HG02870 (cell line): ENCODE results near the gene MMP27.
A peak's percentile ranks its signal among the peaks of the same experiment; 100 is the strongest.

Source experiments
- ATAC-seq: cut with Tn5 transposase; IDR thresholded peaks from one replicate; pipeline ENCODE4 v1.9.1; 2021; ENCODE audit warnings: mild to moderate bottlenecking, moderate library complexity; ENCODE audit not compliant: unreplicated experiment

MMP27 gene

DNA sequence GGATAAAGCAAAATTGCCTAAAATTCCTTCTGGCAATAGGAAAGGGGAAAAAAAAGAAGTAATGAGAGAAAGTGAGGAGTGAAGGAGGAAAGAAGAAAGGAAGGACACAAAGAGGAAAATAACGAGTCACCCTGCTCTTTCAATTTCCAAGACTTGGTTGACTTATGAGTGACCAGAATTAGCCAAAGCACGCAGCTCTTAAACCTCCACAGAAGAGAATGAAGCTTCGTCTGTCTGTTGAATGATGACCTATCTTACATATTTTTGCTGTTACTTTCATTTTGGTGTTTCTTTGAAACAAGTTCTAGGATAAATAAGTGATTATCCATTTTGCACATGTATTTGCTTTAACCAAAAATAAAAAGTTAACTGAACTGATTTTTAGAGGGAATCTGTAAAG, 728 bp downstream of the MMP27 start:
- ATAC-seq: no peak

DNA sequence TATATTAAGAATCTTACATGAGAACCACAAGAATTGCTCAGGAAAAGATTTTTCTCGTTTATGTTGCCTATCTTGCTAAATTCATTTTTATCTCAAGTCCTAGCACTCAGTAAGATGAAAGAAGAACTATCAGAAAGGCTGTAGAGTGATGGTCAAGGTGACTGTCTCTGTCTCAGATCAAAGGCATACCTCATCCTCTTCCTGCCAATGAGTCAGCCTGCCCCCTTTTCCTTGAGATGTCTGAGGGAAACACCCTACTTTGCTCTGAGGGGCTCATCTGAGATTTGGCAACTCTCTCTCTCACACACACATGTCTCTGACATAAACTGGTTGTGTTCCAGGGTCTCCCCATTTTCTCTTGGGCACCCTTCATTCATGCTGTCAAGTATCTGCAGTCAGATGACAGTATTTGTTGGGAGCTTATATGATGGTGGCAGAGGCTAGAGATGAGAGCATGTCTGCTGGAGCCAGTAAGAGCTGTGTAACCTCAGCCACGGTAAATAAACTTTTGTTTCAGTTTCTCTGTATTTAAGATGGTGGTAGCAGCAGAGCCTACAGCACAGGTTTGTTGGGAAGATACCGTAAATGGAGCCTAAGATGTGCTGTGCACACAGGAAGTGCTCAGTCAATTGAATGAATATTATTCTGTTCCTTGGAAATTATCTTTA, 1.6 kb downstream of the MMP27 start:
- ATAC-seq: no peak

DNA sequence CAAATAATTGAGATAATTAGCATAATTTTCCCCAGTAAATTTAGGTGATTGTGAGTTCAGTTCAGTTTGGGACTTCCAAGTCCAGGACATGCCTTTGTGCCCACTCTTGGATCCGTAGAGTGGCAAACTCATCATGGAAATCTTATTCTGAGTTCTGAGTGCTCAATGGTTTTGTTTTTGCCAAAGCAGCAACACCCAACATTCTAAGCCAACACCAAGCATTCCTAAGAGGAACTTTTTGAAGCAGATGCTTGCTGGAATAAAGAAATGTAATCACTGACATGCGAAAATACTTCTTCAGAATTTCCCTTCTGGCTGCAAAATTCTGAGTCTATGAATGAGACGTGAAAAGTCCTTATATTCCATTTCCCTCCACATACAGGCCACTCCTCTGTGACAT, 10.4 kb downstream of the MMP27 start:
- ATAC-seq: no peak

DNA sequence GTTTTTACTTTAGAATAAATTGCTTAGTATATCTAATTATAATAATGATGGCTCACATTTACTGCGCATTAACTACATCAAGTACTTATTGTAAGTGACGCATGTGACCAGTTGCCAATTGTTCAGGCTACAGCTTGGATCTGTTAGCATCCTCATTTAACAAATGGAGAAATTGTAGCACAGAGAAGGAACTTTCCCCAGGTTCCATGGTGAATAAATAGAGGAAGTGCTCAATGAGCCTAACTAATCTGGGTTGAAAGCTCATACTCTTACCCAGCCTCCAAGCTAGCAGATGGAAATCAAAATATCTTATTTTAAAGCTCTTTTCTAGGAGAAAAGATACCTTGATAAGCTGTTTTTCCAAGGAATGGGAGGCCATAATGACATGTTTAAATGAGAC, 19.8 kb downstream of the MMP27 start:
- ATAC-seq: no peak

DNA sequence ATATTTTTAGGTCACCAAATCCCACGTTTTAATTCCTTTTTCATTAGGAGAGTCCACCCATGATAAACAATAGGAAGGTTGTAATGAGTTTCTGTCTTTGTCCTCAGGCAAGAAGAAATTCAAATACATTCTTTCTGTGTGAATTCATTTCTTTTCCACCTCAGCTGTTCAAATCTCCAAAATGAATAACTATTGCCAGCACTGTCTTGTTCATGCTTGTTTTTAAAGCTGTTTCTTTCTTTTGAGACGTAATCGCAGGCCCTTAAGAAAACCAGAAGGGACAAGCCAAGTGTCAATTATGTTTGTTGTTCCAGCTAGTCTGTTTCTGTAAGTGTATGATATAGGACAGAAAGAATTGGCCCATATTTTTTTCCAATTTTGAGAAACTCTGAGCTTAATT, 20.2 kb downstream of the MMP27 start:
- no peak for ATAC-seq

DNA sequence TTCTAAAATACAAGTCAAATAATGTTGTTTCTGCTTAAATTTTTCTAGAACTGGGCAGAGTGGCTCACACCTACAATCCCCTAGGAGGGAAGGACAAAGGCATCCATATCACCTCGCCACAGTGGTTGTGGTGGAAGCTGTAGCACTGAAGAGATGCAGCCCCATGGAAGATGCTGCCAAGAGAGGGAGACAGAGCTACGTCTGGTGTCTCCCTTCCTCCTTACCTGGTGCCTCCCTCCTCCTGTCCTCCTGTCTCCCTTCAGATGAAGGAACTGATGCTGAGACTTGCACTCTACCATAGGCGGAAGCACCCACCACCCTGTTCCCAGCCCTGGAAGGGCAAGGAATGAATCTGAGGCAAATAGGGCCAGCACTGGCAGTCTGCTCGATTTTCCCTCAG, 22.3 kb downstream of the MMP27 start:
- no peak for ATAC-seq

DNA sequence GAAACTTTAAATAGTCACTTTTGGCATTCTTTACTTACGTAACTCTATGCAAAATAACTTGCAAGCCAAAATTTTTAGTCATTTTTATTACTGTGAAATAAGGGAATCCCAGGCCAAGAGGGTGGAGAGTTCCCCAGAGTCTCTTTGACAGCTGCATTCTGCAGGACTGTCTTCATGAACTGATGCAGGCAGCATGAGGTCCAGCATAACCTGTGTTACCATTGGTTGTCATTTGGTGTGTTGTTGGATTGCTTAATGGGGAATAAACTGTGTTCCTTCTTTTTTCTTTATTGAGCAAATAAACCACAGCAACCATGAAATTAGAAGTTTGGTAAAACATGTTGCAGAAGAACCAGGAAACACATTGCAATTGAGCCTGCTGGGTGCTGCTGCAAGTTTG, 24.6 kb downstream of the MMP27 start:
- ATAC-seq: no peak

DNA sequence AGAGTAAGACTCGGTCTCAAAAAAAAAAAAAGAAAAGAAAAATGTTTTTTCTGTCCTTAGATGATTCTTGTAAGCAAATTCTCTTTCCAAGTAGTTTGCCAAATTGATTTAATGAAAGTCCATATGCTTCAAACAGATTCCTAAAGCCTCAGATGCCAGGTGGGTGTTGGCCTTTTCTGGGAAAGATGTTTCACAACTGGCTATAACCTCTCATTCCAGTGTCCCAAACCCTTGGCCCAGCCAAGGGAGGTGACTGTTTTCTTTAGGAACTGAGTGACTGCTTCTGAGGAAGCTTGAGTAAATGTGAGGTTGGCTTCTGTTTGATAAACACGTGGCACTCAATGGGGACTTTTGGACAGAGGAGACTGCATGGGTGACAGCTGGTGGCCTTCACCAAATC, 27.5 kb downstream of the MMP27 start:
- ATAC-seq: no peak

DNA sequence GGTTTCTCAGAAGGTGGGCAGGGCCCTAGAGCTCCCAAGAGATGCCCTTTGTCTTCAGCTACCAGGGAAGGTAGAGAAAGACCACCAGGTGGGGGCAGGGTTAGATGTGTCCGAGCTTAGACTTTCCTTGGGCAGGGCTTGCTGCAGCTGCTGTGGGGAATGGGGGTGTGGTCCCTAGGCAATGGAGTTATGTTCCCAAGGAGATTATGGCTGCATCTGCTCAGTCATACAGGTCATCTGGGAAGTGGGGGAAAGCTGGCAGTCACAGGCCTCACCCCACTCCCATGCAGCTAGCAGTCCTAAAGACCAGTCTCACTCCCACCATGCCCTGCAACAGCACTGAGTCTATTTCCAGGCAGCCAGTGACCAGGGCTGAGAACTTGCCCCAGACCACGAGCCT, 29.5 kb downstream of the MMP27 start:
- ATAC-seq: no peak

DNA sequence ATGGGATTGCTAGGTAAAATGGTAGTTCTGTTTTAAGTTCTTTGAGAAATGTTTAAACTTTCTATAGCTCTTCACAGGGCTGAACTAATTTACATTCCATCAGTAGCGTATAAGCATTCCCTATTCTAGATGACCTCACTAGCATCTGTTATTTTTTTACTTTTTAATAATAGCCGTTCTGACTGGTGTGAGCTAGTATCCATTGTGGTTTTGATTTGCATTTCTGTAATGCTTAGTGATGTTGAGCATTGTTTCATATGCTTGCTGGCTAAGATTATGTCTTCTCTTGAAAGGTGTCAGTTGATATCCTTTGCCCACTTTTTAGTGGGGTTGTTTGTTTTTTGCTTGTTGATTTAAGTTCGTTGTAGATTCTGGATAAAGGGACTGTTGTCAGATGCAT, 35.9 kb downstream of the MMP27 start:
- no peak for ATAC-seq

DNA sequence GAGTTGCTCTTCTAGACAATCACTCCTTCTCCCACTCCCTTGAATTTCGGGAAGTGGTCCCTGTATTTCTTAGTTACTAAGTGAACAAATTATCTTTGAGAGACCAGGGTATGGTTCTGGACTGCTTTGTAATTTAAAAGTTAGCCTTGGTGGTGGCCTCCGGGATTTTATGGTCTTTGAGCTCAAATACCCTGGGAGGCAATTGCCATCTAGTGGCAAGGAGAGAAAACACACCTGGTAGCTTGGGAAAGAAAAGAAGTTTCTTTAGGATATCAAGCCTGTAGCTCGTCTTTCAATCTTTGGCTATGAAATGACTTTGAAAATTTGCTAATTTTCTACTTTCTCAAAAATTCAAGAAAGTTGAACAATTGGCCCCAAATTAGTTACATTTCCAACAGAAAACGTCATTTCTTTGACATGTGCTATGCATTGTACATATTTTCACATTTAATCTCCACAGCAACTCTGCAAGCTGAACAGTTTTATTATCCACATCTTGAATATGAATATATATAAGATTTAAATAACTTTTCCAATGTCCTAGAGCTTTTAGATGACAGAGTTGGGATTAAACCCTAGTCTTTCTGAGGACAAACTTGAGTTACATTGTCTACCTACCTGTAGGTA, 39.1 kb downstream of the MMP27 start:
- ATAC-seq: peak; percentile 53

DNA sequence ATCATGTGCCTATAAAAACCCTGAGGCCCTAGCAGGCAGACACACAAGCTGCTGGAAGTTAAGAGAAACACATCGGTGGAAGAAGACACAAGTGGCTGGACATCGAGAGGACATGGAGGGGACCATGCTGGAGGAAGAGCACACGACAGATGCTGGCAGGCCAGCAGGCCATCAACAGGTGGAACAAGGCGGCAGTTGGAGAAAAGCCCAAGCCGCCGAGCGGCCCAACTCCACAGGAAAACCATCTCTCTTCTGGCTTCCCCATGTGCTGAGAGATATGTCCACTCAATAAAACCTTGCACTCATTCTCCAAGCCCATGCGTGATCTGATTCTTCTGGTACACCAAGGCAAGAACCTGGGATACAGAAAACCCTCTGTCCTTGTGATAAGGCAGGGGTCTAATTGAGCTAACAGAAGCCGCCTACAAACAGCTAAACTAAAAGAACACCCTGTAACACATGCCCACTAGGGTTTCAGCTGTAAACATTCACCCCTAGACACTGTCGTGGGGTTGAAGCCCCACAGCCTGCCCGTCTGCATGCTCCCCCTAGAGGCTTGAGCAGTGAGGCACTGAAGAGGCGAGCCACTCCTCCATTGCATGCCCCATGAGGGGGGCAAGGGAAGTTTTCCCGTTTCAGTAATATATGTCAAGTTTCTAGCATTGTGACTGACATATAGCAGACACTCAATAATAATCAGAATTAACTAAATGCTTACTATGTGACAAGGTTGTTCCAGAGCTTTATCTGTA, 41.4 kb downstream of the MMP27 start:
- ATAC-seq: peak; percentile 68

DNA sequence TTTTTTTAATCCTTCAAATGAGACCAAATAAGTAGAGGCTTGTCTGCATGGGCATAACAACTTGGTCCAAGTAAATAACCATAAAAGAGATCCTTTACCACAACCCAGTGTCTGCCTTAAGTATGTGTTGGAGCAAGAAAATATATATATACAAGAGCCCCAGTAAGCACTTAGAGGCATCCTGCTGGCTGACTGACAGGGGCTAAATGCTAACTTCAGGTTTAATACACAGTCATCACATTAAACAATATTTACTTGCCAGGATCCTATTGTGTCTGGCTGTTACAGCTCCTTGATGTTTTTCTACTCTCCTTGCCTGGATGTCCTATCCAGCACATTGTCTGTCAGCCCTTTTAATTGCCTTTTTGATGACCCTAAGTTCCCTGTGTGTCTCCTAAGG, 43.0 kb downstream of the MMP27 start:
- no peak for ATAC-seq

DNA sequence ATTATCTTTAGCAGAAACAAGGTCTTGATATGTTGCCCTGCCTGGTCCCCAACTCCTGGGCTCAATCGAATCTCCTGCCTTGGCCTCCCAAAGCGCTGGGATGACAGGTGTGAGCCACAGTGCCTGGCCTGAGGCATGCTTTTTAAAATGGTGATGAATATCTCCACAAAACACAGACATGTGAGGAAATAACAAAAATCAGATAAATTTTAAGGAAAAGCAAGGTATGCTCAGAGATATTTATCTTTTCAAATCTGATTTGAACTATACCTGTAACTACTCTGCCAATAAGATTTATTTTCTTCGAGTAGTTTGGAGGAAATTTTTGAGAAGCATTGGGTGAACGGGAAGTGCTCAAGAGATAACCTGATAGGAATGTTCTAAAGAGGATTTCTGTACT, 44.5 kb downstream of the MMP27 start:
- ATAC-seq: no peak

DNA sequence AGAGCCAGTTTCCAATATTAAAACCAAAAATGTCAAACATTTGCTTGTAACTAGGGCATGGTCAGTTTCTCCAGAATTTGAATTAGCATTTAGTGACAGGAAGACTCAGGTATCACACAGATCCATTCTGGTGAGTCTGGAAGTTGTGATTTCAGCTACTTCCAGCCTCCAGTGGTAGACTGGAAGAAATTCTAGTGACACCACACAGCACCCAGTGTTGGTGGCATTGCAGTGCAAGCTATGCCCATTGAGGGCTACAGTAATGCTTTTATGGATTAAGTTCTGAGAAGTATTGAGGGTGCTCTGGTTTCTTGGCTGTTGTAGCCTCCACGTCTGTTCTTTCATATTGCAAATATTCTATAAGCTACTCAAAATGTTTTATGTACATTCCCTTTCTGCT, 49.0 kb downstream of the MMP27 start:
- no peak for ATAC-seq

DNA sequence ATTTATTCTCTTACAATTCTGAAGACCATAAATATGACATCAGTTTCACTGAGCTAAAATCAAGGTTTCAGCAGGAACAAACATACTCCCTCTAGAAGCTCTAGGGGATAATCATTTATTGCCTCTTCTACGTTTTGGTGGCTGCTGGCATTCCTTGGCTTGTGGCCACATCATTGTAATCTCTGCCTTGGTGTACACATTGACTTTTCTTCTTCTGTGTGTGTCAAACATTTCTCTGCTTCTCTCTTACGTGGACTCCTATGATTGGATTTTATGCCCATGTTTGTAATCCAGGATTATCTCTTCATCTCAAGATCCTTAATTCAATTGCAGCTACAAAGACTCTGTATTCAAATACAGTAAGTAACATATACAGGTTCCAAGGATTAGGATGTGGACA, 50.0 kb downstream of the MMP27 start:
- no peak for ATAC-seq

DNA sequence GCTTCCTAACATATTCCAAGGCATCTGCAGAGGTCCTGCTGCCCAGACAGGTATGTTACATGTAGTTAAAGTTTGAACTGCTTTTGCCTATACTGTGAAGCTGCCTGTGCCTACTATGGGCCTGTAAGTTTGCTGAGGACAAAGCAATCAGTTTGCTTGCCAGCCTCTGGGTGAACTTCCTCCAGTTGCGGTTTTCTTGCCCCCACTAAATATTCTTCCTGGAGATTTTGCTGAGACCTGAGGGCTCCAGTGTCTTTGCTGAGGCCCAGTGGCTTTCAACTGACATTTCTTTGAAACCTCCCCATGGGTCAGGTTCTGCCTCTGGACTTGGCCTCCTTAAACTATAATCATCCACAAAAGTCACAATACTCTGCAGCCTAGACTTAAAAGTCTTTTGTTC, 50.8 kb downstream of the MMP27 start:
- ATAC-seq: no peak

DNA sequence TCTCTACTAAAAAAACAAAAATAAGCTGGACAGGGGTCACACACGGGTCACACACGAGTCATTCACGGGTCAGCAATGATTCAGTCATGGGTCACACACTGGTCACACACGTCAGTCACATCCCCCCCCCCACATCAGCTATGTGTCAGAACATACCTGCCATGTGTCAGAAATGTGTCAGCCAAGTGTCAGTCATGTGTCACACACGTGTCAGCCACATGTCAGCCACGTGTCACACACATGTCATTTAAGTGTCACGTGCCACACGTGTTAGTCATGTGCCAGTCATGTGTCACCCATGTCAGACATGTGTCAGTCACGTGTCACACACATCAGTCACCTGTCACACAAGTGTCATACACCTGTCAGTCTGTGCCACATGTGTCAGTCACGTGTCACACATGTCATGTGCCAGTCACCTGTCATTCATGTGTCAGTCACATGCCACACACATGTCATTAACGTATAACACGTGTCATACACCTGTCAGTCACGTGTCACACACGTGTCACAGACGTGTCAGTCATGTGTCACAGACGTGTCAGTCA, 51.8 kb downstream of the MMP27 start:
- no peak for ATAC-seq

DNA sequence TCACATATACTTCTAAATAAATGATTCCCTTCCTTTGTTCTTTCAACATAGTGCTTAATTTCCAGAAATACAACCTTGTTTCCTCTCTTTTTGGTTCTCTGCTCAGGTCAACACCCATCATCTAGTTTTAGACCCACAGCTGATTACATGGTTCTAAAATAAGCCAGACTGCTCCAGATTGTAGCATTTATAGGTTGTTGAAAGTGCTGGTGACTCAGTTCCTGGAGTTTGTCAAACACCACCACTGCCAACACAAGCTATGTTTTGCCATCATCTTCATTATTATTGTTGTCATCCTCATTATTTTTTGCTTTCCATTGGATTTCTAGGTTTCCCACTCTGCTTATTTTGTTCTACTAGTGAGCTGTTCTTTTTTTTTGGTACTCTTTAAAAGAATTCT, 58.1 kb downstream of the MMP27 start:
- no peak for ATAC-seq

DNA sequence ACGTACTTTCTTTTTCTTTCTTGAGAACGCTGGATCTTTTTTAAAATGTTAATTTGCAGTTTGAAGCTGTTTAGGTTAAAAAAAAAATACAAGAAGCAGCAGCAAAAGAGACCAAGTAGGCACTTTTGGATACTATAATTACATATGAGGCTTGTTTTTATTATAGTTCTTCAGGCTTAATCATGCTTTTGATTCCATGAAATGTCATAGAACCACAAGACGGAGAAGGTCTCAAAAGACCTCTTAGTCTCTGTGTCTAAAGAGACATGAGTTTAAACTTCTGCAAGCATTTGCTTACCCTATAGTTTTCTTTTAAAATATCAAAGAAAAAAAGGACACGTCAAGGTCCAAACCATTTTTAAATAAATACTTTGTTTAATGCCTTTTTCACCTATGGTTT, 61.6 kb downstream of the MMP27 start:
- no peak for ATAC-seq
